Upper lobe of right lung (tissue), 1 donor: Measurements from ENCODE around the gene GLI3. TPM values are rescaled to one million over a fixed set of nuclear protein-coding genes. Genes with fewer than 3 reads are reported as not detected.

Experiments
- ATAC-seq: fragments of 200-7000 bp; cut with Tn5 transposase; one replicate; pipeline ENCODE4 v1.9.1; 2020; ENCODE audit warnings: mild to moderate bottlenecking, moderate library complexity
- DNase-seq: peaks from one replicate; pipeline ENCODE4 v3.0.0-alpha.2; 2020
- H3K27ac ChIP-seq: fragments of 200-600 bp; one replicate; pipeline ENCODE4 v1.8.0; 2022
- H3K27me3 ChIP-seq: fragments of 200-600 bp; one replicate; pipeline ENCODE4 v1.8.0; 2022; ENCODE audit warnings: mild to moderate bottlenecking
- H3K36me3 ChIP-seq: fragments of 200-600 bp; one replicate; pipeline ENCODE4 v1.8.0; 2022
- H3K4me1 ChIP-seq: fragments of 200-600 bp; one replicate; pipeline ENCODE4 v1.8.0; 2022
- H3K4me3 ChIP-seq: fragments of 200-600 bp; one replicate; pipeline ENCODE4 v1.8.0; 2022; ENCODE audit warnings: mild to moderate bottlenecking
- H3K9me3 ChIP-seq: fragments of 200-600 bp; one replicate; pipeline ENCODE4 v1.8.0; 2022
- intact Hi-C: fragments of 100-400 bp; cut with DNase I; formaldehyde crosslinking; loops from one replicate; pipeline ENCODE4 v1.11.0; 2022
- total RNA-seq: library from RNA; stranded (reverse); fragmentation: NEBNext Ultra II Directional; extraction: Animal tissue kit (Norgen Biotek cat#: 25700); gene quantifications from one replicate; pipeline ENCODE4 v1.2.1, GENCODE V29; 2021
- TF ChIP-seq, protein P1 (sequence below): fragments of 200-600 bp; IDR thresholded peaks from one replicate; pipeline ENCODE4 v1.8.0; 2022; ENCODE audit warnings: antibody characterized with exemption
- donor health status: DM: no; HTN: yes; CAD: no; lungs with severe emphysema.

Gene GLI3
- total RNA-seq, 1 donor from 2014 or later = 17.5 TPM

DNA sequence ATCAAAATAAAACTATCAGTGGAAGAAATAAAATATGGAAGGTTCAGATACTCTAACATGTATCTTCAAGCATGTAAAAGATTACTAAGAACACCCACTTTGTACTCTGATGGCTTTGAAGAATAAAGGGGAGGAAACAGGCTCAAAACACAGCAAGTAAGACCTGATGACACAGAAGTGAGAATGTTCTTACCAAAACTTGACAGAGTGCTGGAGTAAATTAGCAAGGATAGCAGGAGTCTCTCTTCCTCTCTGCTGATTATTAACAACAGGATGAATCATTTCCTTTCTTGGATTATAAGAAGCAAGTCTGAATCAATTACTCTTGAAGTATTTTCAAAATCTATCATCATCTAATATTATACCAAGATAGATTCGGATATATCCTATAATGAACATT lies 47.5 kb downstream of the GLI3 start:
- no peak for ATAC-seq
- H3K4me3 ChIP-seq = no peak overlapping the region
- no peaks in the 10 kb centered on the region for H3K9me3 ChIP-seq
- no peak for DNase-seq
- no peak overlapping the region for H3K27ac ChIP-seq
- intact Hi-C loops = no loop called here
- no peaks in the 10 kb centered on the region for H3K36me3 ChIP-seq
- H3K27me3 ChIP-seq = no peaks in the 10 kb centered on the region
- TF ChIP-seq, protein P1, sequence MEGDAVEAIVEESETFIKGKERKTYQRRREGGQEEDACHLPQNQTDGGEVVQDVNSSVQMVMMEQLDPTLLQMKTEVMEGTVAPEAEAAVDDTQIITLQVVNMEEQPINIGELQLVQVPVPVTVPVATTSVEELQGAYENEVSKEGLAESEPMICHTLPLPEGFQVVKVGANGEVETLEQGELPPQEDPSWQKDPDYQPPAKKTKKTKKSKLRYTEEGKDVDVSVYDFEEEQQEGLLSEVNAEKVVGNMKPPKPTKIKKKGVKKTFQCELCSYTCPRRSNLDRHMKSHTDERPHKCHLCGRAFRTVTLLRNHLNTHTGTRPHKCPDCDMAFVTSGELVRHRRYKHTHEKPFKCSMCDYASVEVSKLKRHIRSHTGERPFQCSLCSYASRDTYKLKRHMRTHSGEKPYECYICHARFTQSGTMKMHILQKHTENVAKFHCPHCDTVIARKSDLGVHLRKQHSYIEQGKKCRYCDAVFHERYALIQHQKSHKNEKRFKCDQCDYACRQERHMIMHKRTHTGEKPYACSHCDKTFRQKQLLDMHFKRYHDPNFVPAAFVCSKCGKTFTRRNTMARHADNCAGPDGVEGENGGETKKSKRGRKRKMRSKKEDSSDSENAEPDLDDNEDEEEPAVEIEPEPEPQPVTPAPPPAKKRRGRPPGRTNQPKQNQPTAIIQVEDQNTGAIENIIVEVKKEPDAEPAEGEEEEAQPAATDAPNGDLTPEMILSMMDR = no peak
- H3K4me1 ChIP-seq = peaks cover 7% of the 10 kb centered on the region

DNA sequence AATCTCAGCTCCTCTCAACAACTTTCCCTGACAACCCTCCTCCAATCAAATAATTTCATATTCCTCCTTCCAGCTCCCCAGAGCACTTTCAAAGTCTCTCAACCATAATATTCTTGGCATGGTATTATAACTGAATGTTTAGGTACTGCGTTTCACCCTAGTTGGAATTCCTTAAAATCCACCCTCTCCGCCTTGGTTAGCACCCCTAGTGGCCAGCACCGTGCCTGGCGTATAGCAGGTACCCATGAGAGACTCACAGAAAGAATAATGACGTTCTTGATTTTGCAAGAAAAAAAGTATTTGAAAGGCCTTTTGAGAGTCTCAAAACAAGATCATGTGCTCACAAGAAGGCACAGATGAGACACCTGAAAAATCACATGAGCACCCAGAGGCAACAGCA lies 50.9 kb downstream of the GLI3 start:
- intact Hi-C loops = no loop called here
- ATAC-seq = no peak
- H3K4me3 ChIP-seq = no peak overlapping the region
- no peaks in the 10 kb centered on the region for H3K4me1 ChIP-seq
- DNase-seq = no peak
- H3K9me3 ChIP-seq = no peaks in the 10 kb centered on the region
- no peaks in the 10 kb centered on the region for H3K36me3 ChIP-seq
- no peak overlapping the region for H3K27ac ChIP-seq
- H3K27me3 ChIP-seq = no peaks in the 10 kb centered on the region
- TF ChIP-seq, protein P1 = peak; percentile 28

DNA sequence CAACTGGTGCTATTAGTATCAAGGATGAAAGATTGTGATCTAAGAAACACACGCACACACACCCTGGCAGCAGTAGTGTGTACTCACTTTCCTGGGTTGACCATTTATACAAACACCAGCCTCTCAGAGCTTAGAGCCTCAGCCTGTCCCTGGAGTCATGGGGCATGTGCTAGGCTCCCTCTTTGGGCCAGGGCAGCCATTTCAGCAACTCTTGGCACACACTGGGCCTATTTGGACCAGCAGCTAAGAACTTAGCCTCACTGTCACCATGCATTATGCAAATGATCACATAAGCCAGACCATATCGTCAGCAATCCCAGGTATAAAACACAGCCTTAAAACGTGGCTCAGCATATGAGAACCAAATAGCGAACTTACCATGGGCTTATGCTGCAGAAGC lies 51.3 kb downstream of the GLI3 start:
- intact Hi-C loops = no loop called here
- no peaks in the 10 kb centered on the region for H3K9me3 ChIP-seq
- H3K27ac ChIP-seq = no peak overlapping the region
- H3K36me3 ChIP-seq = no peaks in the 10 kb centered on the region
- no peaks in the 10 kb centered on the region for H3K27me3 ChIP-seq
- TF ChIP-seq, protein P1 = no peak
- H3K4me1 ChIP-seq = no peaks in the 10 kb centered on the region
- DNase-seq (no peak), ATAC-seq (peak; percentile 15)
- H3K4me3 ChIP-seq = no peak overlapping the region

DNA sequence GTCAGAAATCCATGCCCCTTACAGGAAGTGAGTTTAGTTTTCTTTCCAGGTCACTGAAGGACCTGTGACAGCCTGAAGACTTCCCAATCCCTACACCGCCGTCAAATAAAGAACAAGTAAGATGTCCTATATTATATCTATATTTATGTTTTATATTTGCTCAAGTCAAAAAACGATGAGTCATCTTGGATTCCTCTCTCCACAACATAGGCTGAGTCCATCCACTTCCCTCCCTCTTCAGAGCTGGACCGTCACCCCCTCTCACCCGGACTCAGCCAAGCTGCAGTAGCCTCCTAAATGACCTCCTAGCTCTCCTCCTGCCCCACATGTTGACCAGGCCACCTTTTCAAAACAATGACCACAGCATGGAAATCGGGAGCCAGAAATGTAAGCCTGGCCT lies 53.5 kb downstream of the GLI3 start:
- ATAC-seq (no peak), DNase-seq (no peak)
- Histone ChIP-seq H3K36me3 (no peaks in the 10 kb centered on the region), H3K27ac (no peak overlapping the region), H3K27me3 (no peaks in the 10 kb centered on the region), H3K9me3 (no peaks in the 10 kb centered on the region), H3K4me3 (no peak overlapping the region), H3K4me1 (no peaks in the 10 kb centered on the region)
- intact Hi-C loops = no loop called here
- TF ChIP-seq, protein P1 = no peak

DNA sequence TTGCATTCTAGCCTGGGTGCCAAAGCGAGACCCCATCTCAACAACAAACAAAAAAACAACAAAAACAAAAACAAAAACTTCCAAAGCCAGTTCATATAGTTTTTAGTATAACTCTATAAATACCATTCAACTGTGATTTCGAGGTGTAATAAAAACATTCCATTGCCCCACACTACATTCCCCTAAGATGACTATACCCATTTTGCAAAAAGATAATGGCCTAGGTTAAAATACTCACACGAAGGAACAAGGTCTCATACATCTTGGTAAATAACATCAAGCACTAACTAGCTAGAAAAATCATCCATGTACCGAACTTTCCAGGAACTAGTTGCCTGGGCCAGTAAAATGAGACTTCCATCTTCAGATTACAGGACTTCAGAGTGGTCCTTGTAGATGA lies 55.4 kb downstream of the GLI3 start:
- no peak overlapping the region for H3K27ac ChIP-seq
- no peaks in the 10 kb centered on the region for H3K27me3 ChIP-seq
- H3K9me3 ChIP-seq = no peaks in the 10 kb centered on the region
- no peak for DNase-seq
- TF ChIP-seq, protein P1 = no peak
- intact Hi-C loops = no loop called here
- H3K36me3 ChIP-seq = no peaks in the 10 kb centered on the region
- H3K4me1 ChIP-seq = no peaks in the 10 kb centered on the region
- H3K4me3 ChIP-seq = no peak overlapping the region
- no peak for ATAC-seq

DNA sequence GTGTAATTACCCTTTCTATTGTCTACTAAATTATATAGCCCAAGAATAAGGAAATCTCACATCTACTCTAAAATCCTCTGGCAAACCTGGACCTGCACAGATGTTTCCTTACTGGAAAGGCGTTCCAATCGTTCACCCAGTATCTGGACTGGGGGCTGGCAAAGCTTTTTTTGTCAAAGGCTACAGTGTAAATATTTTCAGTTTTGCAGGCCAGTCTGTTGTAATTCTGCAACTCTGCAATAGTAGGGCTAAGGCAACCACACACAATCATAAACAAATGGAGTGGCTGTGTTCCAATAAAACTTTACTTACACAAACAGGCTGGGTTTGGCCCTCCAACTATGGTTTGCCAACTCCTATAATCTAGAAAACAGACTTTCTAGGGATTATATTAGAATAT lies 56.2 kb downstream of the GLI3 start:
- ATAC-seq (no peak), DNase-seq (no peak)
- Histone ChIP-seq H3K4me3 (no peak overlapping the region), H3K27ac (no peak overlapping the region), H3K9me3 (no peaks in the 10 kb centered on the region), H3K27me3 (no peaks in the 10 kb centered on the region), H3K4me1 (no peaks in the 10 kb centered on the region), H3K36me3 (no peaks in the 10 kb centered on the region)
- TF ChIP-seq, protein P1 = no peak
- intact Hi-C loops = no loop called here
